Measurements from ENCODE around the gene AP1M1.

Gene AP1M1

GRCh38 chr19:16208847-16209665 lies 11.3 kb downstream of the AP1M1 start:
- DNase-seq = no peak

- no peak for DNase-seq
Measured at GRCh38 chr19:16210168-16210567, 12.5 kb downstream of the AP1M1 start.

DNA sequence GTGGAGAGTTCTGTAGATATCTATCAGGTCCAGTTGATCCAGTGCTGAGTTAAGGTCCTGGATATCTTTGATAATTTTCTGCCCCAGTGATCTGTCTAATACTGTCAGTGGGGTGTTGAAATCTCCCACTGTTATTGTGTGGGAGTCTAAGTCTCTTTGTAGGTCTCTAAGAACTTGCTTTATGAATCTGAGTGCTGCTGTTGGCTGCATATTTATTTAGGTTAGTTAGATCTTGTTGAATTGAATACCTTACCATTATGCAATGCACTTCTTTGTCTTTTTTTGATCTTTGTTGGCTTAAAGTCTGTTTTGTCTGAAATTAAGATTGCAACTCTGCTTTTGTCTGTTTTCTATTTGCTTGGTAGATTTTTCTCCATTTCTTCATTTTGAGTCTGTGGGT lies 15.4 kb downstream of the AP1M1 start:
- no peak for DNase-seq

DNA sequence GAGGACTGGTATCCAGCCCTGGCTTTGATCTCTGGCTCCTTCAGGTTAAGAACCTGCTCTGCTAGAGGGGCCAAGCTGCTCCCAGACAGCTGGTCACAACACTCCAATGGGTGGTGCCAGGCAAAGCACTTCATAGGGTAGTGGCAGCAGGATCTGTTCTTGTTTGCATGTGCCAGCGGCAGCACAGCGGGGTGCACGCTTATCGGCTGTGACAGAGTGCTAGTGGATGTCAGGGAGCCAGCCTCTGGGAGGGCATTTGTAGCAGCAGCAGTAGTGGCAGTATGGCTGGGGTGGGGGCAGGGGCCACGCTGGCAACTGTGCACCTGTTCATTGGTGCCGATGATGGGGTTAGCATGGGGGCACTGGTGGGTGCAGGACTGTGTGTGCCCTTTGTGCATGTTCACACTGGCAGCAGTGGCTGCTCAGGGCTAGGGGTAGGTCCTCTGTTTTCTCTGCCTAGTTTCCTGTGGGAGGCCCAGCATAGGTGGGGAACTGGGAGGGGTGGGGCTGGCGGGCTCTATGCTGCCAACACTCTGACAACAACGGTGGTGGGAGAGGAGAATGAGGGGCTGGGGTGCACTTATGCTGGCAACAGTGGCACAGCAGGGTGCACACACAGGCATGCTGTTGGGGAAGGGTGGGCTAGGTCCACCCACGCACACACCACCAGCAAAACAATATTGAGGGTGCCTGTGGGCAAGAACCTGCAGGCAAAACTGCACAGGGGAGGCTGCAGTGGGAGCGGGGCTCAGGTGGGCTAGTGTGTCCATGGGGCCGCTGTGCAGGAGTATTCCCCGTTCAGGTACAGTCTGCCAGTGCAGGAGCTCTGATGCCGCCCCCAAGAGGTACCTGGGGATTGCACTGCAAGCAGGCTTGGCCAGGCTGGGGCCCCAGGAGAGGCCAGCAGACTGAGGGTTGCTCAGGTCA lies 19.3 kb downstream of the AP1M1 start:
- DNase-seq = peak; percentile 56

DNA sequence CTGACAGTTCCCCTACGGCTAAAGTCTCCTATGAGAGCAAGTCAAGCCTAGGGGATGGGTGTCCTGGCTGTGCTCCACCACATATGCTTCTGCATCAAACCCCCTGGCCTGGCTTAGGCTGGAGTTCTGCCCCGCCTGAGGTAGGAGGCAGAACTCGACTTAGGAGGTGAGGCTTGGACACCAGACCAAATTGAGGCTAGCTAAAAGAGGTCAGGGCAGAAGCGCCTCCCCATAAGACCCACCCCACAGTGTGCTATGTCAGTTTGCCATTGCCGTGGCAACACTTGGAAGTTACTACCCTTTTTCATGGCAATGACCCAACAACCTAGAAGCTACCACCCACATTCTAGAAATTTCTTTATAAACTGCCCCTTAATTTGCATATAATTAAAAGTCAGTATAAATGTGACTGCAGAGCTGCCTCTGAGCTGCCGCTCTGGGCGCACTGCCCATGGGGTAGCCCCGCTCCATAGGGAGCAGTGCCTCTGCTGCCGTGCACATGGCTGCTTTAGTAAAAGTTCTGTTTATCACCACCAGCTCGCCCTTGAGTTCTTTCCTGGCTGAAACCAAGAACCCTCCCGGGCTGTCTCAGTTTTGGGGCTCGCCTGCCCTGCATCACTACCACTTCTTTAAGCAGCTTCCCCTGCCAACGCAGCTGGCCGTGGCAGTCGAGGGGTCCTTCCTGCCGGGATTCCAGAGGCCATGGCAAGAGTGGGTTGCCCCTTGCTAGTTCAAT lies 20.2 kb downstream of the AP1M1 start:
- DNase-seq = no peak

DNA sequence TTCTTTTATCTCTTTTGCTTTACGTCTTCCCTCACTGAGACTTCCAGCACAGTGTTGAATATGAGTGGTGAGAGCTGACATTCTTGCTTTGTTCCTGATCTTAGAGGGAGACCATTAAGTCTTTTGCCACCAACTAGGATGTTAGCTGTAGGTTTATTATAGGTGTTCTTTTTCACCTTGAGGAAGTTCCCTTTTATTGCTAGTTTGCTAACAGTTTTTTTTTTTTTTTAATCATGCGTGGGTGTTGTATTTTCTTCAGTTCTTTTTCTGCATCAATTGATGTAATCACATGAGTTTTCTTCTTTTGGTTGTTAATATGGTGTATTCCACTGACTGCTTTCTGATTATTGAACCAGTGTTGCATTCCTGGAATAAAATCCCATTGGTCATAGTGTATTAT lies 21.1 kb downstream of the AP1M1 start:
- DNase-seq = no peak

DNA sequence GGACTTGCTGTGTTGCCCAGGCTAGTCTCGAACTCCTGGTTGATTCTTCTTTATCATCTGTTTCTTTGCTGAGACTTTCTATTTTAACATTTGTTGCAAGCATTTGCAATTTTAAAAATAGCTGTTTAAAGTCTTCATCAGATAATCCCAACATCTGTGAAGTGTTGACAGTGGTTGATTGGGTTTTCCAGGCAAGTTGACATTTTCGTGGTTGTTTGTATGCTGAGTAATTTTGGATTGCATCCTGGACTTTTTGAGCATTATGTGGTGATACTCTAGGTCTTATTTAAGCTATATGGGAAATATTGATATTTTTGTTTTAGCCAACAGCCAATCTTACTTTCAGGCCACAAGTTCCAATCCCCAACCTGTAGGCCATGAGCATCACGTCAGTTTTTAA lies 25.1 kb downstream of the AP1M1 start:
- DNase-seq = no peak

DNA sequence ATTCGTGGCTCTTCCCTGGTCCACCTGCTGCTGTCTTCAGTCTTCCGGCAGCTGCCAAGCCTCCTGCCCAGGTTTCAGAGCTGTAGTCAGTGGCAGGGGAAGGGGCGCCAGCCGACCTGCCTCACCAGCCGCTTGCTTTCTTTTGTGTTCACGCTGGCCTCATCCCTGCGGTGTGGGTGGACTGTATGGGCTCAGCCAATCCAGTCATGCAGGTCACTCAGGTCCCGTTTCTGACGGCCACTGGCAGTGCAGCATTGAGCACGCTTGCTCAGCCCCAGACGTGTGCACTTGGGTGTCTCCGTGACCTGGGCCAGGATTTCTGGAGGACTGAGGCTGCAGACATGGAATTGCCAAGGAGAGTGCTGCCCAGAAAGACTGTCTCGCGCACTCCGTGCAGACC lies 26.0 kb downstream of the AP1M1 start:
- DNase-seq = no peak

- no peak for DNase-seq
Measured at GRCh38 chr19:16224293-16225045, 26.8 kb downstream of the AP1M1 start.

- no peak for DNase-seq
Measured at GRCh38 chr19:16225279-16226183, 27.8 kb downstream of the AP1M1 start.

GRCh38 chr19:16226184-16226591 lies 28.5 kb downstream of the AP1M1 start:
- DNase-seq = no peak

DNA sequence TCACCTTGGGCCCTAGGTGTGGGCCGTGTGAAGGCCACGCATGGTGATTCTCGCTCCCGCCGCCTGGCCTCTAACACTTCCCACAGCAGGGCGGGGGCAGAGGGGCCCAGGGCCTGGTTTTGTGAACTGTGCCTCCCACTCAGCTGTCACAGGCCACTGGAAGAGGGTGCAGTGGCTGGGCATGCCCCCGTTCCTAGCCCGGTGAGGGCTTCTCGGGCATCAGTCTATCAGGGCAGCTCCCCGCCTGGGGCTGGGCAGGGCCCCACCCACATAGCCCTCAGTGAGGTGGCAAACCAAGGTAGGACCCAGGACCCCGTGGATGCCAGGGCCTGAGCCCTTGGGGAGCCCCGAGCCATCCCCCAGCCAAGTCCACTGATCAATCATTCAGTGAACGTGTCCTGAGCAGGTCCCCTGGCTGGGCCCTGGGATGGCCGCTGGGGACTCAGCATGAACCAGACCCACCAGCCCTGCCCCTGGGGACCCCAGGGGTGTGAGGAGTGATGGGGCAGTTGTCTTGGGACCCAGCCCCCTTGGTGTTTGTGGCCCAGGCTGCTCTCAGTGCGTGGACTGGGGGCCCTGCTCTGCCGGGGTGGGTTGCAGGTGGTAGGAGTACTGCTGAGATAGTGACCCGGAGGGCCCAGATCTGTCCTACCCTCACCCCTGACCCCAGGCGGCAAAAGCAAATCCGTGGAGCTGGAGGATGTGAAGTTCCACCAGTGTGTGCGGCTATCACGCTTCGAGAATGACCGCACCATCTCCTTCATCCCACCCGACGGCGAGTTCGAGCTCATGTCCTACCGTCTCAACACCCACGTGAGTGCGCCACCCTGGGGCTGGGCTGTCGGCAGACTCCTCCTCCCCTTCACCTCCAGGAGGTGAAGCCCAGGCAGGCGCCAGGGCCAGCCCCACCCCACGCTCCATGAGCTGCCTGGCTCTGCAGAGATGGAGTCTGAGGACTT lies 29.4 kb downstream of the AP1M1 start:
- no peak for DNase-seq

- no peak for DNase-seq
Measured at GRCh38 chr19:16227837-16228636, 30.3 kb downstream of the AP1M1 start.

DNA sequence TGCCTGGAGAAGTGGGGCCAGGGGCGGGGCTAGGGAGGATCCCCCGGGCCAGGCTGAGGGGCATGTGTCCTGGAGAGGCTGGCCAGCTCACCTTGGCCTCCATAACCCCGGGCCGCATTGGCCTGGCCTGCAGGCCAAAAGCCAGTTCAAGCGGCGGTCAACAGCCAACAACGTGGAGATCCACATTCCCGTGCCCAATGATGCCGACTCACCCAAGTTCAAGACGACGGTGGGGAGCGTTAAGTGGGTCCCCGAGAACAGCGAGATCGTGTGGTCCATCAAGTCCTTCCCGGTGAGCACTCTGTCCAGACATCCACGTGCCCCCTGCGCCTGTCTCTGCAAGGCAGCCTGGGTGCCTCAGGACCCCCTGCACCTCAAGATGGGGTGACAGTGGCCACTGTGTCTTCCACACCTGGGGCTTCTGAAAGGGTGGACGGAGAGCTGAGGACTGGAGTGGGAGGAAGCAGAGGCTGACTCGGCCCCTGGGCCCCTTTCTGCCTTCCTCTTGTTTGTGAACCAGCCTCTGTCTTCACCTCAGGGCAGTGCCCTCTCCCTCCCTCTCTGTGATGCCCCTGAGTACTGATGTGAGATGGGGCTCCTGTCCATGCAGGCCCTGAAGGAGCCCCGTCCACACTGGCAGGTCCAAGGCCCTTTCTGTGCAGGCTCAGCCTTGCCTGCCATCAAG lies 31.1 kb downstream of the AP1M1 start:
- no peak for DNase-seq

DNA sequence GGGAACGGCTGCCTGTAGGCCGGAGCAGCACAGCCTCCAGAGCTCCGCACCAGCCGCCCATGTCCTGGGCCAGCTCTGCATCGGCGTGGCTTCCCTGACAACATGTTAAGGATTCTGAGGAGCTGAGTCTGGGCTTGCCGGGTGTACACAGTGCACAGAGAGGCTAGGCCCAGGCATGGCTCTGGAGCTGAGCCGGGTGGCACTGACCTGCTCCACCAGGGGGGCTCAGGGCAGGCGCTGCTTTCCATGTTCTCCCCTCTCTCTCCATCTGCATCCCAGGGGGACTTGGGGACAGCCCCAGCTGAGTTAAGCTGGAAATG lies 31.6 kb downstream of the AP1M1 start:
- DNase-seq = no peak

DNA sequence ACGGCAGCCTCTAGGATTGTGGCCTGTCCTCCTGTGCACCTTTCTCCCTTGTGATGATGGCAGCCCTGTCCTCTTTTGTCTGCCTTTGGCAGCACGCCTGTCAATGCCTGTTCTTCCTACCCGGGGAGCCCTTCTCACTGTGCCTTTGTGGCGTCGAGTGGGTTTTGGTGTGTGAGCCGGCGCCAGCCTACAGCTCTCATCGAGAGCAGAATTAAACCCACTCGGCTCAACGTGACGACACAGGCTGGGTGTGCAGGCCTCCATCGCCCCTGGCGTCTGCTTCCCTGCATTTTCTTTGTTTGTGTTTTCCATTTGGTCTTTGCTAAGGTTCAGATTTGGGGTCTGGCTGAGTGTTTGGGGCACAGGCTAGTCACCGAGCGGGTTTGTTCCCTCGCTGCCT lies 34.4 kb downstream of the AP1M1 start:
- DNase-seq = no peak

DNA sequence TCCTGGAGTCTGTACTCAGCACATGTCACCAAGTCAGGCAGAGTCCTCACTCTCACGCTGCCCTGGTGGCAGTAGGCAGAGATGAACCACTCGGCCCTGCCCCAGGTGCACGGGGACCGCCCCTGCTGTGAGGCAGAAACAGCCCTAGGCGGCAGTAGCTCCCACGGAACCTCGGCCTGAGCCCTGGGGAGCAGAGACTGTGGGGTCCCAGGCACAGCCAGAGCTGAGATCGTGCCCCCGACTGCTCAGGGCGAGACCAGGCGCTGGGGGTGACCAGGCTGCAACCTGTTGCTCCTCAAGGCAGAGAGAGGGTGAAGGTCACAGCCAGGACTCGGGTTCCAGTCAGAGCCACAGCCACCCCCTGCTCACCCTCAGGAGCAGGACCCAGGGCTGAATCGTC lies 34.9 kb downstream of the AP1M1 start:
- DNase-seq = no peak

GRCh38 chr19:16233081-16233776 lies 35.5 kb downstream of the AP1M1 start:
- no peak for DNase-seq
